GM12892 (cell line): ENCODE data around the gene BRD7.

Experiments used
- POLR2A ChIP-seq: IDR thresholded peaks from 2 replicates; pipeline ENCODE4 v1.6.1; 2011; ENCODE audit warnings: low read depth, low read length, control low read depth
- POLR2AphosphoS5 ChIP-seq: IDR thresholded peaks from 2 replicates; pipeline ENCODE4 v1.6.1; 2011; ENCODE audit warnings: low read depth, low read length, control low read depth

DNA sequence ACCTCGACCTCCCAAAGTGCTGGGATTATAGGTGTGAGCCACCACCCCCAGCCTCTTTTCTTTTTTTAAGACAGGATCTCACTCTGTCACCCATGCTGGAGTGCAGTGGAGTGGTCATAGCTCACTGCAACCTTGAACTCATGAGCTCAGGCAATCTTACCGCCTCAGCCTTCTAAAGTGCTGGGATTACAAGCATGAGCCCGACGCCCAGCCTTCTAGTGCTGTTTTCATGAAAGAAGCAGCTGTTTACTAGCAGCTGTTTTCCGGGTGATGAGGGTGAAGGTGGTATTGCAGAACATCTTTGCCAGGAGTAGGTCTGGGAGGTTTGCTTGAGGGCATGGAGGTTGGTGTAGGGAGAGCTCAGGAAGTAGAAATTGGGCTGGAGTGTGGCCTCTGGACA lies 100.4 kb downstream of the BRD7 start:
- TF ChIP-seq POLR2AphosphoS5 (no peak), POLR2A (no peak)
